Activated CD8-positive, alpha-beta memory T cell treated with anti-CD3 and anti-CD28 coated beads for 36 hours (primary cell): Measurements from ENCODE around the gene TOM1L2. TPM values are rescaled to one million over a fixed set of nuclear protein-coding genes. Genes with fewer than 3 reads are reported as not detected.

ENCODE experiments used
- CTCF ChIA-PET: fragments of 350-600 bp; sonication (Branson Sonifier 250); formaldehyde crosslinking; loops from one replicate; lab custom pipeline; 2021; ENCODE audit warnings: antibody characterized with exemption; lab: Charles Lee
- POLR2A ChIA-PET: fragments of 350-600 bp; sonication (Branson Sonifier 250); formaldehyde crosslinking; loops from one replicate; lab custom pipeline; 2021; ENCODE audit warnings: antibody characterized with exemption; lab: Charles Lee
- total RNA-seq, 2 experiments: library from RNA; stranded (reverse); gene quantifications; one replicate each; pipeline ENCODE4 v1.2.3, GENCODE V29; 2021

TOM1L2 gene
- total RNA-seq, 2 experiments from 2014 or later: 7.9 to 9.8 TPM

DNA sequence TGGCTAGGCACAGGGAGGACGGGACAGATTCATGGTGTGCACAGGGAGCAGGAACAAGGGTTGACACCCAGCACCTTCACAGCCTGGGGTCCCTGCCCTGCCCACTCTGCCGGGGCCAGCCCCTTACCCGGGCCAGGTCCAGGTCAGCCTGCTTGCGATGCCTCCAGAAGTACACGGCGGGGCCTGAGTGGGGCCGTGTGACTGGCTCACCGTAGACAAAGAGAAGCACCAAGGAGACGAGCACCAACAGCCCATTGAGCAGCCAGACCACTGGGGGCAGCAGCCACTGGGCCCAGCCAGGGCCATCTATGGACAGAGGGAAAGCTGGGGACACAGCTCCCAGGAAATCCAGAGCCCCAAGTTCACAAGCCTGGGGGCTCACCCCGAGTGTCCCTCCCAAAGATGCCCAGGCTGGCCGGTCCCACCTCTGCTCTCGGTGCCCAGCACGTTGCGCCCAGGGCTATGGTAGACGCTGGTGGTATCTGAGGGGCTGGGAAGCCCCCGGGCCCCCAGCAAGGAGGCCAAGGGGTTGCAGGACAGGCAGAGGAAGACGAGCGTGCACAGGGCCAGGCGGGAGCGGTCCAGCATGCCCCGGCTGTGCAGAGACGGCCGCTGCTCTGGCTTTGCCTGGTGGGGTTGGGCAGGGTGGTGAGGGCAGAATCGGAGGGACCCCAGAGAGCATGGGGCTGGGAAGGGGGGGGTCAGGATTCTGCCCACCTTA lies 155.2 kb downstream of the TOM1L2 start:
- POLR2A ChIA-PET: no interaction called here
- CTCF ChIA-PET: no interaction called here

DNA sequence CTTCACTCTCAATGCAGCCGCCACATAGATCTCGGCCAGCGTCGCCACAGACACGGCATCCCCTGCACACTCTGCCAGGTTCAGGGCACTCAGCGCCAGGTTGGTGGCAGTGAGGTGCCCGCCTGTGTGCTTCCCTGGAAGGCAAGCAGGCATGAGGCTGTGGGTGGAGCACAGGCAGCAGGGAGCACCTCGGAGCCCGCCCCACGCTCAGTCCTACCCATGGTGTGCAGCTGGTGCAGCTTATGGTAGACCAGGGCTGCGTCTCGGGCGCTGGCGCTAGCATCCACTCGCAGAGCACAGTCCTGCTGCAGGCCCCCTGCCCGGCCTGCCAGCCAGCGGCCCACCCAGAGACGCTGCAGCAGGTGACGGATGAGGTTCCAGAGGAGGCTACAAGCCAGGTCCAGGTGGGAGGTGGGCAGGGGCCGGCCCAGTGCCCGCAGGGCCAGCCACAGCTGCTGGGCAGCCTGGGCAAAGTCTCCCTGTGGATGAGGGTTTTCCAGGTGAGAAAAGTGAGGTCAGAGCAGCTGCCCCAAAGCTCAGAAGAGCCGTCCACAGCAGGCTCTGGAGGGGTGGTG lies 155.9 kb downstream of the TOM1L2 start:
- ChIA-PET POLR2A (no interaction called here), CTCF (no interaction called here)

DNA sequence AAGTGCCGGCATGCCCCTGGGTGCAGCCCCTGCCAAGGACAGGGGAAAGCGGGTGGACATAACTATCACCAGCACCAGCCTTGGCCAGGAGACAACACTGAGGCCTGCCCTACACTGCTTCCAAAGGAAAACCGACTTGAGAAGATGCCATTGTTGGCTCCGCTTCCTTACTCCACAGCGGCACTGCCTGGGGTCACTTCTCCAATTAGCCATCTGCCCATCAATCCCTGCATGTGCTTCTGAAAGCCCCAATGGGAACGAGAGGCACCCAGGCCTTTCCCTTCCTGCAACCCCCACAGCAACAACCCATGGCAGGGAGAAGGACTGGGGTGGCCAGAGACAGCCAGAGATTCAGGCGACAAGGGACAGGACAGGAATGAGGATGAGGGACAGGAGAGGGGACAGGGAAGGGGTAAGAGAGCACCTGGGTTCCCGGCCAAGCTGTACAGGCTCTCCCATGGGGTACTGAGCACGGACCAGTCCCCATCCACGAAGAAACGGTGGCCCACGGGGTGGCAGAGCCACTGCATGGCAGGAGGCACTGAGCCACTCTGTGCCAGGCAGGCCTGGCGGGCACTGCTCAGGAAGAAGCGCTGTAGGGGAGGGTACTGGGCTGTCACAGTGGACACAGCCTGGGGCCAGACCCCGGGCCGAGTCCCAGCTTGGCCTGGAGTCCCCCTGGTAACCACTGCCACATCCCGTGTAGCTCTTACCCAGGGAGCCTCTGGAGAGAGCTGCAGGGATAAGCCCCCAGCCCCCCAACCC lies 156.6 kb downstream of the TOM1L2 start:
- ChIA-PET CTCF (interaction anchor here (1.0 kb wide), 1 partner anchor 44 kb away, joined by 3 read pairs; no protein-coding TSS in a partner anchor), POLR2A (no interaction called here)

DNA sequence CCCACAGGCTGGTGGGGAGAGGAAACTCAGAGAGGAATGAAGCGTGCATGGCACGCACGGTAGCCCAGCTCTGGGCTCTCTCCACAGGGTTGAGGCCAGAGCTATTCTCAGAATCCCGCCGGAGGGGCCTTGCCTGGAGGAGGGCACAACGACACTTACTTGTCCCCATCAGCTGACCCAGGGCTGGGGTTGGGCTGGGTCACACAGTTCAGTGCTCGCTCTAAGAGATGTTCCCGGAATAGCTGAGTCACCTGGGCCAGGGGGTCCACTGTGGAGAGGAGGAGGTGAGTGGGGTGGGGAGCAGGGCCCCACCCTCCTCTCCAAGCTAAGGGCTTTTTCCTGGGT lies 157.2 kb downstream of the TOM1L2 start:
- ChIA-PET CTCF (interaction anchor here (1.0 to 3.8 kb wide), 3 partner anchors 27 to 45 kb away, joined by 3 to 17 read pairs (median 3); no protein-coding TSS in a partner anchor), POLR2A (no interaction called here)

DNA sequence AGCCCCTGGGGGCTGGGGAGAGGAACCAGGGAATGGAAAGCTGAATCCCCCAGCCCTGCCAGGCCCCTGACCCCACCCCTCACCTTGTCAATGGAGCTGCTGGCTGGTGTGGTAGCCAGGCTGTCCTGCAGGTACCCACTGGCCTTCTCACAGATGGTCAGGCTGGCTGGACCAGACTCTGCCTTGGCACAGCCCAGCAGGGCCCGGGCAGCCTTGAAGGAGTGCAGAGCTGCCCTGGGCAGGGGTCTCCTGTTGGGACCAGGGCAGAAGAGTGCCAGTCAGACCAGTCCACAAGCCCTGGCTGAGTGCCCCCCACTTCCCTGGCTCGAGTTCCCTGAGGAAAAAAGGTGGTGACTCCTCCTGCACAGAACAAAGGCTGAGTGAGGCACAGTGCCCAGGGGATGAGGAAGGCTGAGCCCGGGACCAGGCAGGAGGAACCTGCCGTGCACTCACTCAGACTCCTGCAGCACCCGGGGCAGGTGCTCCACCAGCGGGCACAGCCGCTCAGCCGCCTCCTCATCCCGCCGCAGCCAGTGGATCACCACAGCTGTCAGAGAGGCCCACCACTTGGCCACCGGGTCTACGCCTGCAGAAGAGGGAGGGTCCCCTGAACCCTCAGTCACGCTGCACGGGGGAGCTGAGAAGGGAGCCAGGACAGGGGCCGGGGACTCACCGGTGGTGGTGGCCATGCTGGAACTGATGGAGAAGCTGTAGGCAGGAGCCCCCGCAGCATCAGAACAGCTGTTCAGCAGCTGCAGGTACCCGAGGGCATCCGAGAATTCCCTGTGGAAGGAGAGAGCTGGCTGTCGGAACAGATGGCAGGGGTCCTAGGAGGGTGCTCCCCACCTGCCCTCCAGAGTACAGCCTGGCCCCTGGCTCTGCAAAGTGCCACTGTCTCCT lies 157.8 kb downstream of the TOM1L2 start:
- ChIA-PET POLR2A (no interaction called here), CTCF (interaction anchor here (1.0 to 4.0 kb wide), 4 partner anchors 27 to 45 kb away, joined by 3 to 31 read pairs (median 10); no protein-coding TSS in a partner anchor)

DNA sequence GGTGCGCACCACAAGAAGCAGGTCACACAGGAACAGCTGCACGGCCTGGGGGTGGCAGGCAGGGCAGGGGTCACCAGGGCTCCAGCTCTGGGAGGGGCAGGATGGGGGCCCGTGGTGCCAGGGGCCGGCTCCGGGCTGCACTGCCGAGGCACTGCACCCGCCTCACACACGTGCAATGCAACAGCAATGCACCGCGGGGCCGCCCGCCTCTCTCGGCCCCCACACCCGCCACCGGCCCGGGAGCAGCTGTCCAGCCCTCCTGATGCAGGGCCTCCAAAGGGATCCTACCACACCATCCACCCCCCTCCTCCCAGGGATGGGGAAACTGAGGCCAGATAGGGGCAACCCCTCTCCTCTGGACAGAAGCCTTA lies 158.5 kb downstream of the TOM1L2 start:
- ChIA-PET POLR2A (interaction anchor here (0.5 to 0.7 kb wide), 2 partner anchors 39 to 132 kb away, joined by 5 to 7 read pairs; no protein-coding TSS in a partner anchor), CTCF (interaction anchor here (0.9 to 4.0 kb wide), 6 partner anchors 21 to 131 kb away, joined by 3 to 31 read pairs (median 13); partner anchors contain the start of gene SREBF1)

DNA sequence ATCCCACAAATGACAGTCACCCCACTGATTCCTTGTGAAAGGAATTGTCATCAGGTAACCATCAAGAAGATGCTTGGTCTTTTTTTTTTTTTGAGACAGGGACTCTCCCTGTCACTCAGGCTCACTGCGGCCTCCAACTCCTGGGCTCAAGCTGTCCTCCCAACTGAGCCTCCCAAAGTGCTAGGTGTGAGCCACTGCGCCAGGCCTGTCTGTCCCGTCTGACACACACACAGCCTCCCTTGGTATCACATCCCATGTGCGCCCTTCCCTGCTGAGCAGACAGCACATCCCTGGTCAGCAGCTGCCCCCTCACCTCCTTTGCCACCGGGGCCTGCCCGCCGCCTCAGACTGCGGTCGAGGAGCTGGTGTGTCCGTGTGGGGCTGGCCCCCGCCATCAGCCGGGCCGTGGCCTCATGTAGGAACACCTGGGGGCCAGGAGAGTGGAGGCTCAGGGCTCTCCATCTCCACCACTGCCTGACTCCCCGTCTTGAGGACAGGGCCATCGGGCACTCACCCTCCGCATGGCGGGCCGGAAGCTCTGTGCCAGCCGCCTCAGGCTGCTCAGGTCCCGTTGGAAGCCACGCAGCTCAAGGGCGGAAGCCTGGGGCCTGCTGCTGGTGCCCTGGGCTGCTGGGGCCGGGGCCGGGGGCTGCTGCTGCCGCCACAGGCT lies 159.0 kb downstream of the TOM1L2 start:
- ChIA-PET CTCF (interaction anchor here (0.7 to 4.0 kb wide), 16 partner anchors 7 to 225 kb away, joined by 3 to 31 read pairs (median 5); partner anchors contain the start of genes ATPAF2 and SREBF1), POLR2A (interaction anchor here (0.5 to 0.9 kb wide), 3 partner anchors 23 to 131 kb away, joined by 4 to 7 read pairs (median 5); no protein-coding TSS in a partner anchor)

DNA sequence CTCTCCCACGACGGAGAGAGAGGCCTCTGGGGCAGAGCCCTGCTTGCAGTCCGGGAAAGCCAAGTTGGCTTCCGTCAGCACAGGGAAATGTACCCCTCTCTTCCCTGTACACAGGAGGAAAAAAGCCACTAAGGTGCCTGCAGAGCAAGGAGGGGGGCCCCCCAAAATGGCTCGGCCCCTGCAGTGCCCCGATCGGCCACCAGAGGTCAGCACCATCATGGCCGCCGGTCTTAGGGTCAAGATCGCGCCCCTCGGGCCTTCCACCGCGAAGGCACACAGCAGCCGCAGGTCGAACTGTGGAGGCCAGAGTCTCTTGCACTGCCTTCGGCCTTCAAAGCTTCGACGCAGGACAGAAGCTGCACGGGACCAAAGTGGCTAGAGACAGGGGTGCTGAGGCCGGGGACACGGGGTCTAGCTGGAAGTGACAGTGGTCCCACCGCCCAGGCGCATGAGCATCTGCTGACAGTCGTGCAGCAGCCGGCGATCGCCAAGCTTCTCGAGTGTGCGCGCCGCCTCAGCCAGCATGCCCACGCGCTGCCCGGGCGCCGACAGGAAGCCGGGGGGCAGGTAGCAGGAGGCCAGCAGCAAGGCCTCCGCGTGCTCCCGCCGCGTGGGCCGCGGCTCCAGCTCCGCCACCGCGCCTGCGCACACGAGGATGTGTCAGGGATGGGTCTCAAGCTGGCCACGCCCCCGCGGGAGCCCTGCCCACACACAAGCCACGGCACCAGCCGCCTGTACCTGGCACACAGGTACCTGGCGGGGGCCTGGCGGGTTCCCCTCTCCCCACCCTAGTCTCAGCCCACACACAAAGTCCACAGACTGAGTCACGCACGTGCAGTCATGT lies 159.8 kb downstream of the TOM1L2 start:
- ChIA-PET CTCF (interaction anchor here (0.7 to 4.0 kb wide), 21 partner anchors 8 to 226 kb away, joined by 3 to 31 read pairs (median 4); partner anchors contain the start of genes ATPAF2 and SREBF1), POLR2A (interaction anchor here (0.8 to 0.9 kb wide), 2 partner anchors 23 to 24 kb away, joined by 3 to 4 read pairs; no protein-coding TSS in a partner anchor)

DNA sequence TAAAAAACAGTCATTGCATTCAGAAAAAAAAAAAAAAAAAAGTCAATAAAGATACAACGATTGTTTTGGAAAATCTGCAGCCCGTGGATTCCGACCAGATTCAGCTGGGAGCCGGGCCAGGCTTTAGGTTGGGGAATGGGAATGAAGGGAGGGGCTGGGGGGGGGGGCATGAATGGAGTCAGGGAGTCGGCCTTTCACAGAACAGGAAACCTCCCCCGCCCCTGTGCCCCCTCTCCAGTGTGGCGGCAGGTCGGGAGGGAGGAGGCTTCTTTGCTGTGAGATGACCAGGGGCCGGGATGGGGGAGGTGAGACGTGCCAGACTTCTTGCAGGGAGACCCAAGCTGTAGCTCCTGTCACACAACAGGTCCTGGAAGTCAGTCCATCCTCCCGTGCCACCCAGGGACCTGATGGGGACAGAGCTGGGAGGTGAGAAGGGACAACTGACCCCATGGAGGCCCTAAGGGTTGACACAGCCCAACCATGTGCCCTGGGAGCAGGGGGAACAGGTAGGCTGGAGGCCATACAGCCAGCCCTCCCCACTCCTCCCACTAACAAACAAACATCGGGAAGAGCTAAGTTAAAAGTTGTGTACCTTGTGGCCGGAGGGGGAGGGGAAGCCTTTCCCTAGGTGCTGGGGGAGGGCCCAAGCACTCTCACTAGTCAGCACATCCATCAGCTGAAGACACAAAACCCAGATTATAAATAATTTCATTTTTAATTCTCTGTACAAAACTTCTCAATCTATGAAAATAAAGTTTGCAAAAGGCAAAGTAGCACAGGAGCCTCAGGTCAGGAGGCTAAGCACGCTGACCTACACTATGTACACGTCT lies 160.6 kb downstream of the TOM1L2 start:
- ChIA-PET POLR2A (interaction anchor here (0.6 to 0.8 kb wide), 3 partner anchors 19 to 127 kb away, joined by 3 to 5 read pairs (median 4); no protein-coding TSS in a partner anchor), CTCF (interaction anchor here (0.6 to 4.1 kb wide), 17 partner anchors 11 to 129 kb away, joined by 3 to 31 read pairs (median 5); partner anchors contain the start of gene SREBF1)

DNA sequence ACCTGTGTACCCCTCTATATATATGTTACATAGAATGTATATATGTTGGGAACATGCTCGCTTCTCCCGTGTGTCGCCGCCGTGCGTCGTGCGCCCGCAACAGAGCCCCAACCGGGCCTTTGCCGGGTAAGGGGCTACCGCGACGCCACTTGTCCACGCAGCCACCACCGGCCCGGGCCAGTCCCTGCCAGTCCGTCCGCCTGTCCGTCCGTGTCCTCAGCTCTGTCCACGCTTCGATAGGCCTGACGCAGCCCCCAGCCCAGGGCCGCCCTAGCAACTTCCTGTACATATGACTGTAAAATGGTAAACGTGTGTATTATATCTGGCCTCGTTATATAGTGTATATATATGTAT lies 161.3 kb downstream of the TOM1L2 start:
- ChIA-PET CTCF (interaction anchor here (0.6 to 4.1 kb wide), 5 partner anchors 17 to 131 kb away, joined by 3 to 31 read pairs (median 21); partner anchors contain the start of gene SREBF1), POLR2A (interaction anchor here (0.6 kb wide), 1 partner anchor 127 kb away, joined by 5 read pairs; no protein-coding TSS in a partner anchor)

DNA sequence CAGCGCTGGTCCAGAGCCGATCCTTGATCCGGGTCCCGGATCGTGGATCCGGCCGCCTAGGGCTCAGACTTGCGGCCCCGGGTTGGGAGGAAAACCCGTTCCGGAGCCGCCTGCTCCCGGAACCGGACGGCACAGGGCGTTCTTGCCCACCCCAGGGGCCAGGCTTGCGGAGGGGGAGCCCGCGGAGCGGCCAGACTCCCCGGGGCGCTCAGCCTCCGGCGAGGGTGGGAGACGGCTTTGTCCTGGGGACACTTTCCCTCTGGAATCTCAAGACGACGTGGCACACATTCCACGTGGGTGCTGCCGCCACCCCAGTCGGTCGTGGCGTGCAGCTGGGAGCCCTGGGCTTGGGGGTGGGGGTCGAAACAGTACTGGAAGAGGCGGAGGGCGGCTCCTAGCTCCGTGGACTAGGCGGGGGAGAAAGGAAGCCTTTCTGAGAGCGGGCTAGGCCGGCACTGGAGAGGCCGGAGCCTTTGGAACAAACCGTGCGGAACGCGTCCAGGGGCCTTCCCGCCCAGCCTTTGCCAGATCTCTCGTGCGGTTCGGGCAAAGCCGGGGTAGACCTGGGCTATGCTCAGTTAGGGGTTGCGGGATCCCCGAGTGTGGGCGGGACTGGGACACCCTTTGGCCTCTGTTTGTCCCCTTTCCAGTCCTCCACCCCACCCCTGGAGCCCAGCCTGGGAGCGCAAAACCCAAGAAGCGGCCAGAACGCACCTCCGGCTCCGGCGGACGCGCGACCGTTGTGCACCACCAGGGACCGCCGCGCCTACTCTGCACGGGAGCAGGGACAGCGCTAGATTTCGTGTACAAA lies 161.9 kb downstream of the TOM1L2 start:
- ChIA-PET CTCF (interaction anchor here (0.6 to 4.1 kb wide), 5 partner anchors 17 to 131 kb away, joined by 3 to 21 read pairs (median 3); no protein-coding TSS in a partner anchor), POLR2A (interaction anchor here (0.6 to 1.0 kb wide), 2 partner anchors 17 to 126 kb away, joined by 3 to 5 read pairs; no protein-coding TSS in a partner anchor)

DNA sequence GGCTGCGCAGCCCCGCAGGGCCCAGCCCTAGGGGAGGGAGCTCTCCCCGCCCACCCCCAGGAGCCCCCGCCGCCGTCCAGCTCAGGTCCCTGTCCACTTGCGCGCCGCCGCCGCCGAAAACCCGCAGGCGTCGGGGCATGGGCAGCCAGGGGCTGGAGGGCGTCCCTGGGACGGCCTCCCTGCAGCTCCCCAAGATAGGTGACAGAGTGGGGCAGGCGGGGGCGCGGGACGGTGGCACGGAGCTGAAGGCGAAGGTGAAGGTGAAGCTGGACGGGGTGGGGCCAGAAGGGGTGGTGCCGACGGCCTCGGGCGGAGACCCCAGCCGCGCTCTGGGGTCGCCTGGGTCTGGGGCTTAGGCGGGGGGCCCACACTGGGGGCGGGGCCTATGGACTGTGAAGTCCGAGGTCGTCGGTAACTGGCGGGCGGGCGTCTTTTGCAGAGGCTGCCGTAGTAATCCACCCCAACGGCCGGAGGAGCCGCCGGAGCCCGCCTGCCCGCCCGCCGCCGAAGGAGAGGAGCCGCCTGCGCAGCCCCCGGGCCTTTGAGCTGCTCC lies 162.6 kb downstream of the TOM1L2 start:
- CTCF ChIA-PET: interaction anchor here (0.8 to 4.1 kb wide), 5 partner anchors 18 to 130 kb away, joined by 3 to 21 read pairs (median 3); no protein-coding TSS in a partner anchor
- POLR2A ChIA-PET: interaction anchor here (0.8 to 1.2 kb wide), 4 partner anchors 10 to 40 kb away, joined by 3 to 6 read pairs (median 3); no protein-coding TSS in a partner anchor

DNA sequence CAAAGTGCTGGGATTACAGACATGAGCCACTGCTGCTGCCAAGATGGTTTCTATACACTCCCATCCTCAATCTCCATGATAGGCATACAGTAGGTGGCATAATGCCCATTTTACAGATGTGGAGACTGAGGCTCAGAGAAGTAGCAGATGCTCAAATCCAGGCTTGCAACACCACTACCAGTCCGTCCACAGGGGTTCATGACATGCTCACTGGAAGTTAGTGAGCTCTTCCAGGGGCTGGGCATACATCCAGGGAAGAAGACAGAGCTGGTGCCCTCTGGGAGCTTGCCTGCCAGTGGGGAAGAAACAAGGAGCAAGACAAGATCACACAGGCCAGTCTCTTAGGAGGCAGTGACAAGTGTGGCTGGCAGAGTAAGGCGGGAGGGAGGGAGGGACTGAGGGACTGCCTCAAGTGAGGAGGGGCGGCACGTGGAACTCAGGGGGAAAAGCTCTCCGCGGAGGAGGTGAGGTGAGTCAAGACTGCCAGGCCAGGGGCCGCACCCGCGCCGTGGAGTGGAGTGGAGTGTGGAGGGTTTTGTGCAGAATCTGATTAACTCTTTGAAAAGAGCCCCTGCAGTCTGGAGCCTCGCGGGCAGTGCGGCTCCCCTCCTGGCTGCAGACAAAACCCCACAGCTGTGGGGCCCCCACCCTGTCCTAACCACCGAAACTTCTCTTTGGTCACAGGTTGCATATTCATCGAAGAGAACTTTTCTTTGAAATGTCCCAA lies 163.3 kb downstream of the TOM1L2 start:
- ChIA-PET POLR2A (interaction anchor here (0.6 to 1.2 kb wide), 5 partner anchors 11 to 41 kb away, joined by 3 to 6 read pairs (median 3); no protein-coding TSS in a partner anchor), CTCF (interaction anchor here (0.8 to 4.1 kb wide), 5 partner anchors 18 to 52 kb away, joined by 3 to 21 read pairs (median 3); no protein-coding TSS in a partner anchor)
